ENCODE results near the gene FGF11.

FGF11 gene

GRCh38 chr17:7408863-7409262 is 30.4 kb upstream of the FGF11 start:
- no peak for DNase-seq

- DNase-seq = no peak
These were observed 29.6 kb upstream of the FGF11 start for GRCh38 chr17:7409716-7410115.

DNA sequence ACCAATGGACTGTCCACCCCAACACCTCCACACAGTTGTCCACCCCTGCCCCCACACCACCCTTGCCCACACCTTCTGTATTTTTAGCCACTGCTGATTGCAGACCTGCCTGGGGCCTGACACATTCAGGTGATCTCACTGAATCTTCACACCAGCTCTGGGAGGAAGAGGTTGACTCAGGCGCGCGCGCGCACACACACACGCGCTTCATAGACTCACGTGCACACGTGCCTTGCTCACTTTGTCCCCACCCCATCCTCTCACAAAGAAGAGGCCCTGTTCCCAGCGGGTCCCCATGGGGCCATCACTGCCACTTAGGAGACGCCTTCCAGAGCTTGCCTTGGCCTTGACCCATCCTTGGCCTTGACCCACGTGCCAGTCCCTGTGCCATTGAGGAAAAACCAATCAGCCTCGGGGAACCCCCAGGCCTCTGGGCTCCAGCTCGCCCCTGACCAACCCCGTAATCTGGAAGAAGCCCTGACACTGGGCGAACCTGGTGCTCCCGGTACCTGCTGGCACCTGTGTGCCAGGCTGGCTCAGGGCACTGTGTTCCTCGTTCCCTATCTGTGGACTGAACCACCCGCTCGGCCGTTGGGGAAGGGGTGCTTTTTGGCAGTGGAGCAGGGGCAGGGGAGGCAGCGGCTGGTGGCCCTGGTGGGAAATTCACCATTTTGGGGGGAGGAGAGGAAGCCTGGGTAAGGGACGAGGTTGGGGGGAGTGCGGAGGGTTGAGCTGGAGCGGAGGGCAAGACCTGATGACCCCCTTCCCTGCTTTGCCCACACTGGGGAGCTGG is 28.5 kb upstream of the FGF11 start:
- no peak for DNase-seq

DNA sequence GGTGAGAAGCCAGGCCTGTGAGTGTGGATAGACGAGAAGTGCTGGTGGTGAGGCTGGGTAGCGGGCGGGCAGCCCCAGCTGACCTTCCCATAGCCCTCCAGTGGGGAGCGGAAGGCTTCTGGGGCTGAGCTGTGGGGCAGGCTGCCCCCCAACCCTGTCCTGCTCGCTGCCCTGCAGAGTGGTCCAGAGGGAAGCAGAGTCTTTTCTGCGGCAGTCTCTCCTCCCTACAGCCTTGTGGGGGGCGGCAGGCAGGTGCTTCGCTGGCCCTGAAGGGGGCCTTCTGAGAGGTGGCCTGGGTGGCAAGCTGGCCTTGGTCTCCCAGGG is 27.9 kb upstream of the FGF11 start:
- no peak for DNase-seq

- DNase-seq = peak; percentile 49
These were observed 25.8 kb upstream of the FGF11 start for GRCh38 chr17:7413346-7413985.

DNA sequence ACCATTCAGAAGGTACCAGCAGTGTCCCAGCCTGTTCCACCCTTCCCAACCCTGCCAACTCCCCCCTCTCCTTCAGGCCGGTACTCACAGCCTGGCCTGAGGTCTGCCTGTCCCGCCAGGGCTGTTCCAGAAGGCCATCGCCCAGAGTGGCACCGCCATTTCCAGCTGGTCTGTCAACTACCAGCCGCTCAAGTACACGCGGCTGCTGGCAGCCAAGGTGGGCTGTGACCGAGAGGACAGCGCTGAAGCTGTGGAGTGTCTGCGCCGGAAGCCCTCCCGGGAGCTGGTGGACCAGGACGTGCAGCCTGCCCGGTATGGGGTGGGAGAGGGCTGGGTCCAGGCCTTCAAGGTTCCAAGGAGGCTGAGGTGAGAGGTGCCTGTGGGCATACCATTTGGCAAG is 24.5 kb upstream of the FGF11 start:
- no peak for DNase-seq

DNA sequence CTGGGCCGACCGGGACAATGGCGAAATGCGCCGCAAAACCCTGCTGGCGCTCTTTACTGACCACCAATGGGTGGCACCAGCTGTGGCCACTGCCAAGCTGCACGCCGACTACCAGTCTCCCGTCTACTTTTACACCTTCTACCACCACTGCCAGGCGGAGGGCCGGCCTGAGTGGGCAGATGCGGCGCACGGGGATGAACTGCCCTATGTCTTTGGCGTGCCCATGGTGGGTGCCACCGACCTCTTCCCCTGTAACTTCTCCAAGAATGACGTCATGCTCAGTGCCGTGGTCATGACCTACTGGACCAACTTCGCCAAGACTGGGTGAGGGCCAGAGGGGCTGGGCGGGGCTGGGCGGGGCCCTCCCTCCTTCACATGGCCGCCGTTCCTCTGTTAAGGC is 23.5 kb upstream of the FGF11 start:
- DNase-seq = no peak

GRCh38 chr17:7416323-7416722 is 23.0 kb upstream of the FGF11 start:
- DNase-seq = no peak

DNA sequence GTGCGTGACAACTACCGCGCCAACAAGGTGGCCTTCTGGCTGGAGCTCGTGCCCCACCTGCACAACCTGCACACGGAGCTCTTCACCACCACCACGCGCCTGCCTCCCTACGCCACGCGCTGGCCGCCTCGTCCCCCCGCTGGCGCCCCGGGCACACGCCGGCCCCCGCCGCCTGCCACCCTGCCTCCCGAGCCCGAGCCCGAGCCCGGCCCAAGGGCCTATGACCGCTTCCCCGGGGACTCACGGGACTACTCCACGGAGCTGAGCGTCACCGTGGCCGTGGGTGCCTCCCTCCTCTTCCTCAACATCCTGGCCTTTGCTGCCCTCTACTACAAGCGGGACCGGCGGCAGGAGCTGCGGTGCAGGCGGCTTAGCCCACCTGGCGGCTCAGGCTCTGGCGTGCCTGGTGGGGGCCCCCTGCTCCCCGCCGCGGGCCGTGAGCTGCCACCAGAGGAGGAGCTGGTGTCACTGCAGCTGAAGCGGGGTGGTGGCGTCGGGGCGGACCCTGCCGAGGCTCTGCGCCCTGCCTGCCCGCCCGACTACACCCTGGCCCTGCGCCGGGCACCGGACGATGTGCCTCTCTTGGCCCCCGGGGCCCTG is 22.2 kb upstream of the FGF11 start:
- DNase-seq = no peak

DNA sequence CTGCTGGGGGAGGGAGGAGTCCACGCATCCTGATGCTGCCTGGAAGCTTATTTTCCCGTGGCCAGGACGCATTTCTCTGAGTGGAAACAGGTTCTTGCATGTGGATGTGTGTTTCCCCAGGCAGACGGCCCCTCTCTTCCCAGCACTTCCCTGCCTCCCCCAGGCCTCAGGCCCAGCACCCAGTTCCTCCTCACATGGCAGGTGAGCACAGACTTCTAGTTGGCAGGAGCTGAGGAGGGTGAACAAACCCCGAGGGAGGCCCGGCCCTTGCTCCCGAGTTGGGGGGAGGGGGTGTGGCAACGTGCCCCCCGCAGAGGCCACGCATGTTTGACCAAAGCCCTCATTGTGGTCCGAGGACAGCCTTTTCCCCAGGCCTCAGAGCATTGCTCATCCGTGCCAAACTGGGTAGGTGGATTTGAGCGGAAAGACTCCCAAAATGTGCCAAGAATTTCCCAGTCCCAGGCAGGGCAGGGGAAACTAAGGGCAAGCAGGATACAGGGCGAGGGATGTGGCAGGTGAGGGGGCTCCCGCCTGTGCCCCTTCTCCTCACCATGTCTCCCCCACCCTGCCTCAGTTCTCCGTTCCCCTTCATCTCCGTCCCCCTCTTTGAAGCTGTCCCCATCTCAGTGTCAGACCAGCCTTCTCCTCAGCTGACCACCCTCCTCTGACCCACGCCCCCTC is 20.7 kb upstream of the FGF11 start:
- no peak for DNase-seq

DNA sequence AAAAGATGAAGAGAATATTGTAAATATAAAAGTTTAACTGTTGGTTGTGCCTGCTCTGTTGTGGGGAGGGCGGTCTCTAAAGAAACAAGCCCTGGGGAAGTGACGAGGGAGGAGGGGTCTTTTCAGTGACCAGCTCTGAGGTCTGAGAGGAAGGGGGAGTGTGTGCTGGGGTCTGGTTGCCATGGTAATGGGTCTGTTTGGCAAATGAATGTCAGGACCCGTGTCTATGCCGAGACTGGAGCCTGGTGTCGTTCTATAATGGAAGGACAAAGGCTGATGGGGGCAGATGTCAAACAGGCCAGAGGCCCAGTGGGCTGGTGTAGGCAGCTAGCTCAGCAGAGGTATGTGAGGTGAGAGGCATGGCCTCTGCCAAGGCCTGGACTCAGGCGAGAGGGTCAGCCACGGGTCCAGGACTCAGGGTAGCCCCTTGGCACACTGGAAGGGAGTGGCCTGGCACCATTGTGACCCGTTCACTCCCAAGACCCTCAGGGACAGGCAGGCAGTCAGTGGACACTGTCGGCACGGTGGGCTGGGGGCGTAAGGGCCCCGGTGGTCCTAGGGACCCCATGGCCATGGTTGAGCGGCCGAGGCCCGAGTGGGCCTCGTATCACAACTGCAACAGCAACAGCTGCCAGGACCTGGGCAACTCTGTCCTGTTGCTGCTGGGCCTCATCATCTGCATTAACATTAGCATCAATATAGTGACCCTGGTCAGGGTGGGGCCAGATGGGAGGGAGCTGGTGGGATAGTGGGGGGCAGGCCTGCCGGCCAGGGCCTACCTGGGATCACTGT is 19.3 kb upstream of the FGF11 start, which contains the start of gene SPEM1:
Gene SPEM1 (plus strand): TSS at position 506 of the 792 bp plus-strand sequence. CDS start 61 bp downstream, at position 567.
- no peak for DNase-seq

- DNase-seq = no peak
These were observed 18.1 kb upstream of the FGF11 start for GRCh38 chr17:7421186-7421585.

- no peak for DNase-seq
These were observed 15.6 kb upstream of the FGF11 start for GRCh38 chr17:7423679-7424078.

DNA sequence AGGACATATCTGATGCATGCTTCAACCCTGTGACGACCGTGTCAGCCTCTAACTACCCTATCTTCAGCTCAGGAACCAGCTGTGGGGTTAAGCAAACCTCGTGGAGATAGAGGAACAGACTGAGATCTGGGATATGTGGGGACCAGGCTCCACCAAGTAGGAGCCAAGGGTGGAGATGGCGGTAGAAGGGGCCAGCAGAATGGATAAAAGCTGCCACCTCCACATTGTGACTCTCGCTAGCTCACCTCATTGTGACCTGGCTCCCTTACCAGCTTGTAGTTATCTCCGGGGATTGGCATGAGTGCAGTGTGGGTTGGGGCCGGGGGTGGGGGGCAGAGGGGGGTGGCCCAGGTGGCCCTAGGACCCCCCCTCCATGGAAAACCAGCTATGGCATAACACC is 14.0 kb upstream of the FGF11 start, which contains the start of gene SPEM2:
Gene SPEM2 (plus strand): TSS at position 301 of the 400 bp plus-strand sequence. CDS start 73 bp downstream, at position 374.
- DNase-seq = no peak

DNA sequence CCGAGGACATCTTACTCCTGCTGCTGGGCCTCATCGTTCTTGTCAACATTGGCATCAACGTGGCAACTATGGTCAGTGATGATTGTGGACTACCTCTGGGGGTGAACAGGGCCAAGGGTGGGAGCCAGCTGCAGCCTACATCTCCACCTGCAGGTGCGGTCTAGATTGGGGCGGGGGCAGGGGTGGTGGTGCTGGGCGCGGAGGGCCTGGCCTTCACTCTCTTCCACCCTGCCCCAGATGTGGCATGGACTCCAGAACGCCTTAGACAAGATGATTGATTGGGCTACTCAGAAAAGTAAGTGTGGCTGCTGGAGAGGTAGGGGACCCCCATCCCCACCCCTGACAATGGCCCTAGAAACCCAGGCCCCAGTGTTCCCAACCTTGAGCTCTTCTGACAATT is 13.6 kb upstream of the FGF11 start:
- no peak for DNase-seq

- no peak for DNase-seq
These were observed 13.0 kb upstream of the FGF11 start for GRCh38 chr17:7426203-7426863.

- DNase-seq = no peak
These were observed 12.3 kb upstream of the FGF11 start for GRCh38 chr17:7426896-7427489.

DNA sequence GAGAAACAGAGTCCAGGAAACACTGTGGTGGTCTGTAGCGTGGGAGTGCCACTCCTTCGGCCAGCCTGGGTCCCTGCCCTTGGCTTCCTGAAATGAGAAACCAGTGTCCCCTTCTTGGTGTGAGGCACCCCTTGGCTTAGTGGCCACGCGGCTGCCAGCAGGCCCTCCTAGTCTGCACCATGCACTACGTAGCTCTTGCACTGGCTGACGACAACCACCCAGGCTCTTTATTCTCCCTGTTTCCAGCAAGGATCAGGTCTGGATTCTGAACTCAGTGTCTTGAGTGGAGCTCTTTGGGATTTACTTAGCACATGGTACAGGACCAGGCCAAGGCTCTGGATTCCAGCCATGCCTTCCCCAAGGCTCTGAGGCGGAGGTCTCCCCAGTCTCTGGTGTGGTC is 11.8 kb upstream of the FGF11 start:
- no peak for DNase-seq

GRCh38 chr17:7428557-7428956 is 10.8 kb upstream of the FGF11 start, which contains the start of gene SPEM3:
TSS of gene SPEM3 (plus strand) at chr17:7428857. CDS start at chr17:7428903, 46 bp downstream.
- DNase-seq = no peak

GRCh38 chr17:7429722-7430121 is 9.6 kb upstream of the FGF11 start:
- no peak for DNase-seq

- DNase-seq = peak; percentile 47
These were observed 8.1 kb upstream of the FGF11 start for GRCh38 chr17:7431231-7431630.

DNA sequence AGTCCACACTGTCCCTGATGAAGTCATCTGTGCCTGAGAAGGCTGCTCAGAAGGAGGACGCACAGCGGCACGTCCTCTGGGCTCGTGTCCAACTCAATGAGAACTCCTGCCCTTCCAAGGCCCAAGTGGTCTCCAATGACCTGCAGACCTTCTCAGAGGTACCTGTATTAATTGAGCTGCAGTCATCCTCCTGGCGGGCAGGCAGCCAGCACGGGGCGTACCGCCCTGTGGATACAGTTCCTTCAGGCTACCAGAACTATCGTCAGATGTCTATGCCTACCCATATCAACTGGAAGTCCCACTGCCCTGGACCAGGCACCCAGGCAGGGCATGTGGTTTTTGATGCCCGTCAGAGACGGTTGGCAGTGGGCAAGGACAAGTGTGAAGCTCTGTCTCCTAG is 7.0 kb upstream of the FGF11 start:
- DNase-seq = no peak

Data from fibroblast of skin of right biceps (primary cell).